Measurements from ENCODE around the gene ZDHHC18.
"Not testable (repeated sequence)": the region's sequence is repeated elsewhere in the genome, so short reads cannot be mapped to it uniquely, and the experiment has no call there.

The ZDHHC18 gene

DNA sequence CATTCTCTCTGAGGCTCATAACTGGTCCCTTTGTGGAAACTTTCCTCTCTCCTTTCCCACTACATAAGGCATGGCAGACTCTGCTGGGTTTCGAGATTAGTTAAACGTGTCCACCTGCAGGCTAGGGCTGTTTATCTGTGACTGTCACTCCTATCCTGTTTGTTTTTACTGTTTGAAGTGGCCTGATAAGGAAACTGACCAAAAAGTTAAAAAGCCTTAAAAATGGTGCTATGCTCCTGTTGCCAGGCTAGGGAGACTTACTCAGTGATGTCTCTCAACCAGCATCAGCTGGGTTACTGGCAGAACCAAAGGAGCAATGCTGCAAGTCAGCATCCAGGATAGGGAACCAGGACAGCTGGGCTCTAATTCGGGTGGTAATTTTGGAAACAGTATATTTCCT lies 34.9 kb upstream of the ZDHHC18 start:
- DNase-seq: no peak

DNA sequence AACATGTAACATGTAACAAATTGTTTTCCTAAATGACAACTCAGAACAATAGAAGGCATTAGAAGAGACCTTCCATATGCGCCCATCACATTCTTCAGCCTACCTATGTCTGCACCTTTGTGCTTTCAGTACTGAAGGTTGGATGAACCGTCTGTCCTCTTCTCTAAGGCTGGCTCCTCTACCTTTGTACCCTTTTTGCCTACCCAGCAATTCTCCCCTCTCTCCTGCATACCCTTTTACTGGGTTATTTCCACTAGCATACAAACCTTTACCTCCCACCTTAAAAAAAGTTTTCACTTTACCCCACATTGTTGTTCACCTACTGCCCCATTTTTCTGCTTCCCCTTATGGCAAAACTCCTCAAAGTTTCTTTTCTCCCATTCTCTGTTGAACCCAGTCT lies 33.6 kb upstream of the ZDHHC18 start:
- DNase-seq: no peak

DNA sequence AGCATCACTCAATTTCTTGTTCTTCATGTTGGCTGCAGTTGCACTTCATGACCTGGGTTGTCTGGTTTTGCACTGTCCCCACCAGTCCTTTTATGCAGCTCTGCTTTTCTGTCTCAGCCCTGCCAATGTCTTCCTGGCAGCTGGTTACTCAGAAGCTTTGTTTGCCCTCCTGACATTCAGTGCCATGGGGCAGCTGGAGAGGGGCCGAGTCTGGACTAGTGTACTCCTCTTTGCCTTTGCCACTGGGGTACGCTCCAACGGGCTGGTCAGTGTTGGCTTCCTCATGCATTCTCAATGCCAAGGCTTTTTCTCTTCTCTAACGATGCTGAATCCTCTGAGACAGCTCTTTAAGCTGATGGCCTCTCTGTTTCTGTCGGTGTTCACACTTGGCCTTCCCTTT lies 32.1 kb upstream of the ZDHHC18 start:
- DNase-seq: no peak

DNA sequence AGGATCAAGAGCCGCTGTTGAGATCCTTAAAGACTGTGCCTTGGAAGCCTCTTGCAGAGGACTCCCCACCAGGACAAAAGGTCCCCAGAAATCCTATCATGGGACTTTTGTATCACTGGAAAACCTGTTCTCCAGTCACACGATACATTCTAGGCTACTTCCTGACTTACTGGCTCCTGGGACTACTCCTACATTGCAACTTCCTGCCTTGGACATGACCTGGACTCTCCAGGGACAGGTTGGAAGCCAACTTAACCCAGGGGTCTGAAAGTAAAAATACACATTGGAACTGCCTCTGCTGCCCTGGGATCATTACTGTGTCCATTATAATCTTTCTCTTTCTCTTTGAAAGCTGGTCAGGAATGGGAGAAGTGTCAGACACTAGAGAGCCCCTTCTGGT lies 28.9 kb upstream of the ZDHHC18 start:
- no peak for DNase-seq

DNA sequence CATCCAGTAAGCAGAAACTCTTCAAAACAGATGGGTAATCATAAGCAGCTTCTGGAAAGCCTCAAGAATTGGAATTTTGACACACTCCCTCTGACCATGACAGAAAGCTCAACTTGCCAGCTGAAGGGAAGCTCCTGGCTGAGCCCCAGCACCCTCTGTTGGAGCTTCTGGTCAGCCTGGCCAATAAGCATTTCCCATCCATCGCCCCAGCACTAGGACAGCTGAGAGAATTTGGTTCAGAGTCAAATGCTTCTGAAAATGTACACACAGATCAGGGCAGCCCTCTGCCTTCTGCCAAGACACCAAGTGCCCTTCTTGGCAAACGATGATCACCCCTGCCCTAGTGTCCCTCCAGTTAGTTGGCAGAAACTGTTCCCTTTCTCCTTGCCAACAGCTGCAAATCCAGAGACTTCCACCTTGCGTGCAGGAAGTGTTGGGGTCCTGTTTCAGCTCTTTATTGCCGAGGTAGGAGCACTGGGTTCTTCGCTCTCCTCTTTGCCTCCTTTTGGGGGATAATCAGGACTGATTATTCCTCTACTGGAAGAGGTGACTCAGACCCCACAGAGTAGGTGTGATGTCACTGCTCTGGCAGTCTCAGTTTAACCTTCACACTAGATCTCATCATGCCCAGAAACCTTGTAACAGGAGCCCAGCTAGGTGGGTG lies 26.9 kb upstream of the ZDHHC18 start:
- DNase-seq: peak; percentile 81

DNA sequence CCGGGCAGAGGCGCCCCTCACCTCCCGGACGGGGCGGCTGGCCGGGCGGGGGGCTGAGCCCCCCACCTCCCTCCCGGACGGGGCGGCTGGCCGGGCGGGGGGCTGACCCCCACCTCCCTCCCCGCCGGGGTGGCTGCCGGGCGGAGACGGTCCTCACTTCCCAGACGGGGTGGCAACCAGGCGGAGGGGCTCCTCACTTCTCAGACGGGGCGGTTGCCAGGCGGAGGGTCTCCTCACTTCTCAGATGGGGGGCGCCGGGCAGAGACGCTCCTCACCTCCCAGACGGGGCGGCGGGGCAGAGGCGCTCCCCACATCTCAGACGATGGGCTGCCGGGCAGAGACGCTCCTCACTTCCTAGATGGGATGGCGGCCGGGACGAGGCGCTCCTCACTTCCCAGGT lies 22.6 kb upstream of the ZDHHC18 start:
- DNase-seq: not testable (repeated sequence)

DNA sequence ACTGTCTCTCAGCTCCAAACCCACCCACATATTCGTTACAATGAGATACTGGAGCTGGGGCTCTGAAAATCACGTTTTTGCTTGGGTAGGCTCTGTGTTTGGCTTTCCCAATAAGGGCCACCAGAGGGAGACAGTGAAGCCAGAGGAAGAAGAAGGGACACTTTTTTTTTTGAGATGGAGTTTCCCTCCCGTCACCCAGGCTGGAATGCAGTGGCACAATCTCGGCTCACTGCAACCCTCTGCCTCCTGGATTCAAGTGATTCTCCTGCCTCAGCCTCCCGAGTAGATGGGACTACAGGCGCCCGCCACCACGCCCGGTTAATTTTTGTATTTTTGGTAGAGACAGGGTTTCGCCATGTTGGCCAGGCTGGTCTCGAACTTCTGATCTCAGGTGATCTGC lies 16.4 kb upstream of the ZDHHC18 start:
- peak; percentile 59 for DNase-seq

DNA sequence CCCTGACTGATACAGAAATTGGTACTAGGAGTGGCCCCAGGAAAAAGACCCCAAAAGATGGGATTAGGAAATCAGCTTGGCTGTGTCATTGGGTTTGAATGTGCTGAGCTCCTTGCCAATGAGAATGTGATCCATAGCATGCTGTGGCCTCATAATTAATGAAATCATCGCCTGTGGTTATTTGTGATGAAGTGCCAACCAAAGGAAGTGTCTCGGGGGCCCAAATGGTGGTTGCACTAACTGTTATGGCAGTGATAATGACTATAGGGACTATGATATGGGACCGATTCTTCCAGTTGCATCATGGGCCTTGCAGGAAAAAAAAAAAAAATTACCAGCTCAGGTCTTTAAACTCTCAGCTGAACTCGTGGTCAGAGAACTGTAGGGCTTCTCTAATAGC lies 15.4 kb upstream of the ZDHHC18 start:
- DNase-seq: no peak

DNA sequence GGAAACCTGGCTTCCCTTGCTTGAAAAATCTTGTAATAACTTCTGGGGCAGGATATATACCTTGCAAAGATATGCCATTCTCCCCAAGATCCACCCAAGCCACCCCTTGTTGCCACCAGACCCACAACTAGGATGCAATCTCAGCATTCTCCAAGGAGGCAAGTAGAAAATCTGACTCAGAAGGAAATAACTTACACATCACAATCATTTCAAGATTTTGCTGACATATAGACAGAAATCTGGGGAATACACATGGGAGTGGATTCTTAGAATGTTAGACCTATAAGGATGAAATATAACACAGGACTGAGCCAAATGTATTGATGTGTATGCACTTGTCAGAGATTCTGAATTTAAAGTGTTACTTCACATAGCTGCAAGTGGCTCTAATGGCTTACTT lies 14.8 kb upstream of the ZDHHC18 start:
- no peak for DNase-seq

DNA sequence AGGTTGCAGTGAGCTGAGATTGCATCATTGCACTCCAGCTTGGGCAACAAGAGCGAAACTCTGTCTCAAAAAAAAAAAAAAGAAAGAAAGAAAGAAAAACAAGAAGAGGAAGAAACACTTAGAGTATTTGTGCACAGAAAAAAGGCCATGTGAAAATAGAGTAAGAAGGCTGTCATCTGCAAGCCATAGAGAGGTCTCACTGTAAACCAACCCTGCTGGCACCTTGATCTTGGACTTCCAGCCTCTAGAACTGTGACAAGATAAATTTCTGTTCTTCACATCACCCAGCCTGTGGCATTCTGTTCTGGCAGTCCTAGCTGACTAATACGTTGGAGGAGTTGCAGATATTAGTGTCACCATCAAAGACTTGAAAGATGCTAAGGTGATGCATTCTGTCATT lies 12.1 kb upstream of the ZDHHC18 start:
- DNase-seq: no peak

DNA sequence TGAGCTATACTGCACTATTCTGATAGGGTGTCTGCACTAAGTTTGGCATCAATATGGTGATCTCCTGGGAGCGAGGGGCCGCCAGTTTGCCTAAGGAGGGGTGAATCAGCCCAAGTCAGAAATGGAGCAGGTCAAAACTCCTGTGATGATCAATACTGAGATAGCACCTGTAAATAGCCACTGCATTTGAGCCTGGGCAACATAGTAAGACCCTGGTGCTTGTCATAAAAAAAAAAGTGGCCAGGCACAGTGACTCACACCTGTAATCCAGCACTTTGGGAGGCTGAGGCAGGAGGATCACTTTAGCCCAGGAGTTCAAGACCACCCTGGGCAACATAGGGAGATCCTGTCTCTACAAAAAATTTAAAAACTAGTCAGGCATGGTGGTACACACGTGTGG lies 11.6 kb upstream of the ZDHHC18 start:
- DNase-seq: no peak

DNA sequence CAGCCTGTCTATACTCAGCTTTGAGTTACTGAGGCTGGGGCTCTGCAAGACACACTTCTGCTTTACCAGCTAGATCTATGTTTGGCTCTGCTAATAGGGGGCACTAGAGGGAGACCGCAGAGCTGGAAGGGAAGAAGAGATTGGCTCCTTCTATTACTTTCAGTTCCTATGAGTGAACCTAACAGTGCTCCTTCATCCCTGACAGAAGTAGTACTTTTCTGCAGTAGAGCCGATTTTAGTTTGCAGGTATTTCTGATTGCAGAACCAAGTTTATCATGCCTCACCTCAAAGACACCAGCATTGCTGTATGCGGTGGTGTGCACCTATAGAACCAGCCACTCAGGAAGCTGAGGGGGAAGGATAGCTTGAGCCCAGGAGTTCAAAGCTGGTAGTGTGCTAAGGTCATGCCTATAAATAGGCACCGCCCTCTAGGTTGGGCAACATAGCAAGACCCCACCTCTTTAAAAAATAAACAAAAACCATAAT lies 5.7 kb upstream of the ZDHHC18 start:
- DNase-seq: no peak

DNA sequence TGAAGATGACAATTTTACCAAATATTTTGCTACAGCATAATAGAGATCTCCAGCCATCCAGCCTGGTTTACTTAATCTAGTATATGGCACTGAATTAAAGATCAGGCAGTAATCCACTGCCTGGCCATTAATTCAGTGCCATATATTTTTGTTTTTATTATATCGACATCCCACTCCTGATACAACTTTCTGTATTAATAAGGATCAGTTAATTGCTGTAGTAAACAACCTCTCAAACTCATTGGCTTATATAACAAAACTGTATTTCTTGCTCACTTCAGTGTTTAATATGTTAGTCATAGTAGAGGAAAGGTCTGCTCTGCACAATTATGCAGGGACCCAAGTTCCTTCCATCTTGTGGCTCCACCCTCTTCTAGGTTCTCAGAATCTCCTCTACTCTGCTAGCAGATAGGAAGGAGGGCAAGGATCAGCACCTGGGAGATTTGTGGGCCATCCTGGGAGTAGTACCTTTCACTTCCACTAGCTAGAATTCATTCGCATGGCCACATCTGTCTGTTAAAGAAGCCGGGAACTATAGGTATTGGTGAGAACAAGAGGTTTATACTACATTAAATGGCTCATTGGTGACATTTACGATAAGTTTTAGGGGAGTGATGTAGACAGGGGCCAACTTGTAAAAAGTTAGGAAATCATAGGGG lies 3.6 kb upstream of the ZDHHC18 start:
- no peak for DNase-seq

DNA sequence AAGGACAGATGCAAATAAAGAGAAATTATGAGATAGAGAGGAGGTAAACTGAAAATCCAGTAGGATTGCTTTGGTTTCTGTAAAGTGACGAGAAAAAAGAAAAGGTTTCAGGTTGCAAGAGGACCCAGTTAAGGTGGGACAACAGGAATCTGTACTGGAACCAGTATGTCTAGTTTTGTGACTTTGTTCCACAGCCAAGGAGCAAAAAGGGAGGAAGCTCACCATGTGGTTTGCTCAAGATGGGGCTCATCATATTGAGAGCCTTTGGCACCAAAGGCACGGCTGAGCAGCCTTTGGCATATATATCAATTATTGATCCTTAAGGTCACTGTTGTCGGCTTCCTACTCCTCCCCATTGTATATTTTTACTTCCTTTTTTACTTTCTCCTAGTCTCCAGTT lies 1.8 kb upstream of the ZDHHC18 start:
- DNase-seq: no peak

DNA sequence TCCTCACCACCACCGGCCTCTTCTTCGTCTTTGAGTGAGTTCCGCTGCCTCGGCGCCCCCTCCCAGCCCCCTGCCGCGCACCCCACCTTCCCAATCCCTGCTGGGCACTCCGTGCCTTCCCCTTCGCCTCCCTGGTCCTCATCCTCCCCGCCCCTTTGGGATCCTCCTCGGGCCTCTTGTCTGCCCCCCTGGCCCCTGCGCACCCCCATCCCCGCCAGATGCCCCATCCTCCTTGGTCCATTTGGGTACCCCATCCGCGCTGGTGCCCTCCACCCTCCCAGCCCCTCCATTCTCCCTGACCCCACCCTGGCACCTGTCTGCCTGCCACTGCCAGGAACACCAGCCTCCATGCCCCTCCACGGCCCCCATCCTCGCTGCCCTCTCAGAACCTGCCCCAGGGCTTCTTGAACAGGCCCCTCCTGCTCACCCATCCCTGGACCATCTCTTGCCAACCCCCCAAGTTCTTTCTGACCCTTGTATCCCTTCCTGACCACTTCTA lies 667 bp downstream of the ZDHHC18 start:
- DNase-seq: no peak

DNA sequence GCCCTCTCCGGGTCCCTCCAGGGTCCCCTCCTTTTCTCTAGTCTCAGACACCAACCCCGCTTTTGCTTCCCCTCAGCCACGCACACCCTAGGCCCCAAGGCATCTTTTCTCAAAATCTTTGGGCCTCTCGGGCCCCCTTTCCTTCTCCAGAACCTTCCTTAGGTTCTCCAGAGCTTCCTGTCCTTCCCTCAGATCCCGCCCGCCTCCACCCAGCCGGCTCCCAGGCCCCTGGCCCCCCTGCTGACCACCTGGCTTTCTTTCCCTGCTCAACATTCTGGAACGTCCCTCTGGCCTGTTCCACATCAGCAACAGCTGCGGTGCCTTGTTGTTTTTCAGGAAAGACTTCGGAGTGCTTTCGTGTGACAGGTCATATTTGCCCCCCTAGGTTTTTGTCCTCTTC lies 1.2 kb downstream of the ZDHHC18 start:
- DNase-seq: no peak

DNA sequence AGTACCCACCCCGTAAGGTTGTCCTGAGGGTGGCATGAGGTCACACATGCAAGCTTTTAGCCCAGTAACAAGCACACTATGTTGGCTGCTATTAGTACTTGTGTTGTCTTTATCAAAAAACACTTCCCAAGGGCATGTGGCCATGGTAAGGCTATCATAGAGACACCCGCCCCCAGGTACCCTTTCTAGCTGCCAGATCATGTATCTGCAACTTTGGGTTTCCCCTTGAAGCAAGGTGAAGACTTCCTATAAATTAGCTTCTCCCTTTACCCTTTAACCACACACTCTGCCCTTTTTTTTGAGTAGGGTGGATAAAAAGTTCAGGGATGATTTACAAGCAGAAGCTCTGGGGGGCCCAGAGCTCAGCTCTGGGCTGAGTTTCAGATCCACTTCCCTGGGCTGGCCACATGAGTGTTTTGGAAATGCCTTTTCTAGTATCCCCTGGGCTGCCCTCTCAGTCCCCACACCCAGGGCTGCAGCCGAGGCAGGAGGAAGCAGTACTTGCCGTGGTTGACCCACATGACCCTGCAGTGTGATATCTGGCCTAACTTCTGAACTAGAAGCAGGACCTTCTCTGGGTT lies 2.0 kb downstream of the ZDHHC18 start:
- no peak for DNase-seq

DNA sequence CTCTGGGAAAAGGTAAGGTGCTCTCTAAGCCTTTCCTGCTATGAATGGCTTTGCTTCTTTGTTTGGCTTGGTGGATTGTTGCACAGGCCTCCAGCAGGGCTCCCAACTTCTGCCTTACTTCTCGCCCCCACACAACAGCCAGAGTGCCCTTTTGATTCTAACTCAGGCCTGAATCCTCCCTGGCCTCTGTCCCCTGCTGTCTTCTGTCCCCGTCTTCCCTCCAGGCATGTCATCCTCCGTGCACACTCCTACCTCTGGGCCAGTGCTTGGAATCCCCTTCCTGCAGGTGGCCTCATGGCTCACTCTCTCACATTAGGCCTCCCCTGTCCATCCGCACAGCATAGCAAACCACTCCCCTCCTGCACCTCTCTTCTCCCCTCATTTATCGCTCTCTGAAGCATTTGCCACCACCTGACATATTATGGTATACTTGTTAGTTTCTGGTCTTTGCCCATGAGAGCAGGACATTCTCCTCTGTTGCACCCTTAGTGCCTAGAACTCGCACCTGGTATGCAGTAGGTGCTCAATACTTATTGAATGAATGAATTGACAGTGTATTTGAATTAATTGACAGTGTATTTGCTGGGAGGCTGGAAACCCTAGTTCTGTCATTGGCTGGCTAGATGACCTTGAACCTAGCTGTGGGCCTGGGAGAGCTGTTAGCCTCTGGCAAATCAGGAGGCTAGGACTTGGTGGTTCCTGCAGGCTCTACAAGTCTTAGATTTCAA lies 2.9 kb downstream of the ZDHHC18 start:
- no peak for DNase-seq

DNA sequence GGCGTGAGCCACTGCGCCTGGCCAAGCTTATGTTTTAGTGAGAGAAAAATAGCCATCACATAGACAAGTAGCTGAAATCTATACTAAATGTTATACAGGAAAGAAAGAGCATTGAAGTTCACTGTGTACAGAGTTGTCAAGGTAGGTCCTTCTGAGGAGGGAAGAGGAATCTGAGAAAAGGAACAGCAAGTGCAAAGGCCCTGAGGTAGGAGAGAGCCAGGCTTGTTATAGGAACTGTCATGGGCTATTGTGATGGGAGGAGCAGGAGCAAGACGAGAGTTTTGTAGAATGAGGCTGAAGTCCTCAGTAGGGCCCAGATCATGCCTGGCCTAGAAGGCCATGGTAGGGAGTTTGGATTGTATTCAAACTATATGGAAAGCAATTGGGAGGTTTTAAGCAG lies 4.6 kb downstream of the ZDHHC18 start:
- no peak for DNase-seq

DNA sequence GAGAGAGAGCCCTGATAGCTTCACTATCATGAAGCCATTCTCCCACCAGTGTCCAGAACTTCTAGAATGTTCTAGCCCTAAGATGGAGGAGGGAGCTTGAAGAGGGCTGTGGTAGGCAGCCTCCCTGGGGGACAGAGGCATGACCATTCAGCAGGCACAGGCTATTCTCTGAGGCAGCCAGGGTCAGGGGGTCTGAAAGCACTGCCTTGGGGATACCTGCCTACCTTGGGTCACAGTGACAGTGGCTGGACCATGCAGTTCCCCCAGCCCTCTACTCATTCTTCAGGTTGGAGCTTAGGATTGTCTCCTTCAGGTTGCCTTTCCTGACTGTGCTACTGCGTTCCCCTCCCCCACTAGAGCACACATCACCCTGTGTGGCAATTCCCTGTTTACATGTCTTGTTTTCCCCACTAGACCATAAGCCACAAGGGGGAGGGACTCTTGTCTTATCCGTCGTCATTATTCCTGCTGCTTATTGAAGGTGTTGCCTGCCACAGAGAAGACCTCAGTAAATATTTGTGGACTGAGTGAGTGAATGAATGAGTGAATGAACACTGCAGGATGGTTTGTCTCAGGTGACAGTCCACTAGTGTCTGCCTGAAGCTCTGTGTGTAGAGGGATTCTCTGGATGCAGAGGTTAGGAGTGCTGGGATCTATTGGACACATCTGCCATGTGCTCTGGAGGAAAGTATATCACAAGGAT lies 5.2 kb downstream of the ZDHHC18 start:
- no peak for DNase-seq

DNA sequence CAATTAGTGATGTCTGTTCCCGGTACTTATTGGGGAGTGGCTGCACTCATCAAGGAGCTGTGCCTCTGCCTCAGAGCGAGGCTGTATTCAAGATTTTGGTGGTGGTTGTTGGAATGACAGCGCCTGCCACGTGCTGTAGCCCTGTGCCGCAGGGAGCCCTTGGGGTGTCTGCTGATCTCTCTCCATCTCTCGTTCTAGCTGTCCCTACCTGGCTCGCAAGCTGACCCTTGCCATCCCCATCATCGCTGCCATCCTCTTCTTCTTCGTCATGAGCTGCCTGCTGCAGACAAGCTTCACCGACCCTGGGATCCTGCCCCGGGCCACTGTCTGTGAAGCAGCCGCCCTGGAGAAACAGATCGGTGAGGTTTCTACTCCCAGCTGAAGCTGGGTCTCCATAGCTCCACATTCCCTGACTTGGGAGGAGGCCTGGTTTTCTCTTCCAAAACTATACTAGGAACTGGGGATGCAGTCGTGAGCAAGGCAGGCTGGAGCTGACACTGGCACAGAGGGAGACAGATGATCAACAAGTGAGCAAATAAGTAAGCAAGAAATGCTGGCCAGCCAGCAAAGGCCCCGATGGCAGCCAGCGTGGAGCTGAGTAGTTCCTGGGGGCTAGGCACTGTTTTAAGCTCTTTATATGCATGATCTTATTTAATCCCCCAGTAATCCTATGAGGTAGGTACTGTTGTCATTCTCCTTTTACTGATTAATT lies 5.9 kb downstream of the ZDHHC18 start:
- no peak for DNase-seq
